Measurements from ENCODE around the gene COPS2. TPM values are rescaled to one million over a fixed set of nuclear protein-coding genes. Genes with fewer than 3 reads are reported as not detected.

The COPS2 gene
- total RNA-seq, 1 donor from 2014 or later = 70.8 TPM

- no peak for DNase-seq (ENCODE audit: low spot score)
These were observed 632 bp upstream of the COPS2 start for GRCh38 chr15:49155834-49156627.

GRCh38 chr15:49154799-49155109, 645 bp downstream of the COPS2 start:
- DNase-seq (ENCODE audit: low spot score) = no peak

GRCh38 chr15:49154359-49154758, 1.0 kb downstream of the COPS2 start:
- no peak for DNase-seq (ENCODE audit: low spot score)

GRCh38 chr15:49152552-49153312, 2.7 kb downstream of the COPS2 start:
- no peak for DNase-seq (ENCODE audit: low spot score)

- no peak for DNase-seq (ENCODE audit: low spot score)
These were observed 3.6 kb downstream of the COPS2 start for GRCh38 chr15:49151831-49152230.

GRCh38 chr15:49148727-49149126, 6.7 kb downstream of the COPS2 start:
- DNase-seq (ENCODE audit: low spot score) = no peak

- no peak for DNase-seq (ENCODE audit: low spot score)
These were observed 7.1 kb downstream of the COPS2 start for GRCh38 chr15:49148298-49148697.

- no peak for DNase-seq (ENCODE audit: low spot score)
These were observed 9.5 kb downstream of the COPS2 start for GRCh38 chr15:49145651-49146609.

- no peak for DNase-seq (ENCODE audit: low spot score)
These were observed 17.5 kb downstream of the COPS2 start for GRCh38 chr15:49137861-49138260.

GRCh38 chr15:49135911-49136310, 19.5 kb downstream of the COPS2 start:
- DNase-seq (ENCODE audit: low spot score) = no peak

GRCh38 chr15:49135342-49135857, 20.0 kb downstream of the COPS2 start:
- no peak for DNase-seq (ENCODE audit: low spot score)

- no peak for DNase-seq (ENCODE audit: low spot score)
These were observed 20.6 kb downstream of the COPS2 start for GRCh38 chr15:49134683-49135341.

- no peak for DNase-seq (ENCODE audit: low spot score)
These were observed 24.0 kb downstream of the COPS2 start for GRCh38 chr15:49131403-49131802.

- DNase-seq (ENCODE audit: low spot score) = no peak
These were observed 31.0 kb downstream of the COPS2 start for GRCh38 chr15:49124371-49124770.

- no peak for DNase-seq (ENCODE audit: low spot score)
These were observed 32.8 kb downstream of the COPS2 start for GRCh38 chr15:49122541-49123062.

- DNase-seq (ENCODE audit: low spot score) = no peak
These were observed 33.5 kb downstream of the COPS2 start for GRCh38 chr15:49121901-49122300.

- no peak for DNase-seq (ENCODE audit: low spot score)
These were observed 34.6 kb downstream of the COPS2 start for GRCh38 chr15:49120832-49121231.

GRCh38 chr15:49116108-49116857, 39.1 kb downstream of the COPS2 start:
- no peak for DNase-seq (ENCODE audit: low spot score)

GRCh38 chr15:49115062-49115461, 40.3 kb downstream of the COPS2 start:
- no peak for DNase-seq (ENCODE audit: low spot score)

GRCh38 chr15:49110158-49110944, 45.0 kb downstream of the COPS2 start:
- DNase-seq (ENCODE audit: low spot score) = no peak
